Esophagus squamous epithelium (tissue), 5 donors: ENCODE results near the gene SLC25A34. TPM values are rescaled to one million over a fixed set of nuclear protein-coding genes. Genes with fewer than 3 reads are reported as not detected.
"Not testable (repeated sequence)": the region's sequence is repeated elsewhere in the genome, so short reads cannot be mapped to it uniquely, and the experiment has no call there.

Experiments used
- DNase-seq: peaks from one replicate; lab custom pipeline; 2025; lab: John Stamatoyannopoulos, UW
- H3K27ac ChIP-seq, 4 donors: fragments of 200-600 bp; sonication (generic); one replicate each; pipeline ENCODE4 v1.5.1; 2016 to 2019; ENCODE audit warnings: mild to moderate bottlenecking in 1 of 4
- H3K27me3 ChIP-seq, 4 donors: fragments of 200-600 bp; sonication (generic); 1 replicate in 3 of 4; 2 replicates in 1 of 4; pipeline versions ENCODE4 v1.5.1 to v1.6.0; 2017 to 2021; ENCODE audit warnings: antibody characterized with exemption in 1 of 4
- H3K36me3 ChIP-seq, 3 donors: fragments of 200-600 bp; sonication (generic); one replicate each; pipeline ENCODE4 v1.5.1; 2016 to 2019
- H3K4me1 ChIP-seq, 3 donors: fragments of 200-600 bp; sonication (generic); one replicate each; pipeline ENCODE4 v1.5.1; 2017 to 2019
- H3K4me3 ChIP-seq, 4 donors: fragments of 200-600 bp; sonication (generic); 1 replicate in 3 of 4; 2 replicates in 1 of 4; pipeline ENCODE4 v1.5.1; 2016 to 2019; ENCODE audit warnings: mild to moderate bottlenecking in 2 of 4, moderate library complexity in 1 of 4
- H3K9me3 ChIP-seq, 3 donors: fragments of 200-600 bp; sonication (generic); one replicate each; pipeline ENCODE4 v1.5.1; 2016 to 2019
- CTCF ChIP-seq, 6 experiments: fragments of 450-650 bp in 4 of 6; fragments of 200-600 bp in 2 of 6; sonication (generic) in 2 of 6; IDR thresholded peaks; one replicate each; pipeline ENCODE4 v1.5.1; 2016 to 2019; ENCODE audit warnings: antibody characterized with exemption in 6 of 6, mild to moderate bottlenecking in 4 of 6, moderate library complexity in 4 of 6
- POLR2A ChIP-seq, 4 donors: fragments of 450-650 bp; IDR thresholded peaks; one replicate each; pipeline ENCODE4 v1.6.1; 2017; ENCODE audit warnings: antibody characterized with exemption in 4 of 4, mild to moderate bottlenecking in 4 of 4, moderate library complexity in 3 of 4
- WGBS, 2 donors: methylation state at CpG; one replicate each; pipeline ENCODE4 v1.1.5; 2018; 5-methylcytosine and 5-hydroxymethylcytosine counted together
- intact Hi-C: fragments of 100-400 bp; cut with DNase I; formaldehyde crosslinking; loops from one replicate; pipeline ENCODE4 v1.15.0; 2022
- total RNA-seq, 4 donors: library from RNA; depleted of rRNA; stranded (reverse); fragments of >200 nt; gene quantifications; one replicate each; pipeline ENCODE4 v1.1.0, GENCODE V29; 2016
- donor health status: DM: yes; HTN: yes; CAD: no.

SLC25A34 gene
- total RNA-seq, 4 donors from 2014 or later, result 0.44 to 1.1 (median 0.83) TPM

GRCh38 chr1:15692121-15692682 is 43.9 kb upstream of the SLC25A34 start:
- H3K4me3 ChIP-seq, result no peak overlapping the region
- no peaks in the 10 kb centered on the region for H3K27me3 ChIP-seq
- peaks cover 16 to 52% (median 32%) of the 10 kb centered on the region in 3 donors for H3K4me1 ChIP-seq
- no peak for TF ChIP-seq POLR2A (IDR thresholded peaks at IDR 0.05)
- intact Hi-C loops, result no loop called here
- DNase-seq, result no peak
- no peaks in the 10 kb centered on the region for H3K9me3 ChIP-seq
- peaks cover 0 to 41% (median 0%) of the 10 kb centered on the region in 3 donors for H3K36me3 ChIP-seq
- 55 to 75% methylated on average over 5 of the region's 5 CpGs for WGBS, 2 donors
- no peak overlapping the region for H3K27ac ChIP-seq

DNA sequence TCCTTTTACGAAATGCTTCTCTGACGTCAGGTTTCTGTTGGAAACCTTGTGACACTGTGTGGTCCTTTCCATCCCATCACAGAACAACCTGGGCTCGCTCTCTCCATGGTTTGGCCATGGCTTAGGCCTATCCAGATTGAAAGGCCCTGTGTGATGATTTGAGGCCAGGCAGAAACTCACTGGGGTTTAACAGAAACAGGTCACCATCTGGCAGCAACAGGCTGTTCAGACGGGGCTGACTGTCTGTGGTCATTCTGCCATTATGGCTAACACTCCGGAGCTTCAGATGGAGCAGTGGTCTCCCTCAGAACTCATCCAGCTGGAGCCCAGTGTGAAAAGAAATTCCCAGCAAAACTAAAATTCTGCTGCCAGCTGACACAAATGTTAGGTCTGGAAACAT is 42.7 kb upstream of the SLC25A34 start:
- Histone ChIP-seq H3K4me3 (no peak overlapping the region), H3K27me3 (no peaks in the 10 kb centered on the region), H3K27ac (peak overlapping the region in 1 of 4 donors; percentile 10), H3K36me3 (peaks cover 0 to 49% (median 0%) of the 10 kb centered on the region in 3 donors), H3K9me3 (no peaks in the 10 kb centered on the region), H3K4me1 (peaks cover 16 to 58% (median 40%) of the 10 kb centered on the region in 3 donors)
- 88% methylated on average over 4 to 5 of the region's 5 CpGs for WGBS, 2 donors
- intact Hi-C loops, result no loop called here
- no peak for DNase-seq
- TF ChIP-seq CTCF (IDR thresholded peaks at IDR 0.05) (no peak), POLR2A (IDR thresholded peaks at IDR 0.05) (no peak)

DNA sequence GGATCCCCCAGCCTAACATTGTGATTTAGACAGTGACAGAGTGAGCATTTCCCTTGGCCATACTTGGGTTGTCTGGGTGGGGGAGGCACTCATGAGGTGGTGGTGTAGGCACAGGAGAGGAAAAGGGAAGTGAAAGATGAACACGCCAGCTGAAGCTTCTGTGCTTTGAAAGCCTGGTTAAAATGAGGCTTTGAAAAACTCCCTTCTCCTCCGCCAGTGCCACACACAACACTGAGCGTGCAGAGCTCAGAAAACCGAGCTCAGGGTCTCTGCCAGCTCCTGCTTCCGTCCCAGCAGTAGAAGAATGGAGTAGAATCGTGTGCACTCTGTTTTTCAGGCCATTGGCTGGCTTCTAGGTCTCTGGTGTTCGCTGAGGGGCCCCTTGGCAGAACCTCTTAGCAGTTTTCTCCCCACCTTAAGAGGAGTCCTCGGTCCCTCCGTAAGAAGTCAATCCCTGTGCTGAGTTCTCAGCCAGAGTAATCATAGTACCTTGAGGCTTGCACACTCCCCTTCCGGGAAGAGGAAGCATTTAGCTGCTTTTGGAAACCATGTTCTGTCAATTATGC is 39.0 kb upstream of the SLC25A34 start:
- intact Hi-C loops, result no loop called here
- no peak for DNase-seq
- WGBS, 2 donors, result 36 to 65% methylated on average over 7 to 10 of the region's 10 CpGs
- Histone ChIP-seq H3K4me1 (peaks cover 9 to 61% (median 33%) of the 10 kb centered on the region in 3 donors), H3K27ac (peak overlapping the region; percentile 12 to 76 (median 39)), H3K27me3 (no peaks in the 10 kb centered on the region), H3K4me3 (peak overlapping the region in 1 of 4 donors; percentile 35), H3K36me3 (peaks cover 0 to 33% (median 0%) of the 10 kb centered on the region in 3 donors), H3K9me3 (no peaks in the 10 kb centered on the region)
- TF ChIP-seq CTCF (IDR thresholded peaks at IDR 0.05) (no peak), POLR2A (IDR thresholded peaks at IDR 0.05) (no peak)

GRCh38 chr1:15698201-15698600 is 37.9 kb upstream of the SLC25A34 start:
- intact Hi-C loops, result no loop called here
- TF ChIP-seq CTCF (IDR thresholded peaks at IDR 0.05) (no peak), POLR2A (IDR thresholded peaks at IDR 0.05) (no peak)
- 89 to 90% methylated on average over 2 of the region's 2 CpGs for WGBS, 2 donors
- Histone ChIP-seq H3K9me3 (no peaks in the 10 kb centered on the region), H3K27ac (no peak overlapping the region), H3K36me3 (peaks cover 0 to 33% (median 0%) of the 10 kb centered on the region in 3 donors), H3K4me3 (no peak overlapping the region), H3K4me1 (peaks cover 16 to 63% (median 32%) of the 10 kb centered on the region in 3 donors), H3K27me3 (no peaks in the 10 kb centered on the region)
- no peak for DNase-seq

DNA sequence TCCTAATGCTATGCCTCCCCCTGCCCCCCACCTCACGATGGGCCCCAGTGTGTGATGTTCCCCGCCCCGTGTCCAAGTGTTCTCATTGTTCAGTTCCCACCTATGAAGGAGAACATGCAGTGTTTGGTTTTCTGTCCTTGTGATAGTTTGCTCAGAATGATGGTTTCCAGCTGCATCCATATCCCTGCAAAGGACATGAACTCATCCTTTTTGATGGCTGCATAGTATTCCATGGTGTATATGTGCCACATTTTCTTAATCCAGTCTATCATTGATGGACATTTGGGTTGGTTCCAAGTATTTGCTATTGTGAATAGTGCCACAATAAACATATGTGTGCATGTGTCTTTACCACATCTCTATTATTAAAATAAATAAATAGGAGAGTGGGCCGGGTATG is 36.7 kb upstream of the SLC25A34 start:
- DNase-seq, H3K27me3 ChIP-seq, H3K9me3 ChIP-seq, intact Hi-C loops, H3K27ac ChIP-seq, H3K4me3 ChIP-seq: not testable (repeated sequence)
- Histone ChIP-seq H3K36me3 (peaks cover 0 to 33% (median 0%) of the 10 kb centered on the region in 3 donors), H3K4me1 (peaks cover 24 to 68% (median 39%) of the 10 kb centered on the region in 3 donors)
- WGBS, 2 donors, result 91 to 98% methylated on average over 4 of the region's 4 CpGs

DNA sequence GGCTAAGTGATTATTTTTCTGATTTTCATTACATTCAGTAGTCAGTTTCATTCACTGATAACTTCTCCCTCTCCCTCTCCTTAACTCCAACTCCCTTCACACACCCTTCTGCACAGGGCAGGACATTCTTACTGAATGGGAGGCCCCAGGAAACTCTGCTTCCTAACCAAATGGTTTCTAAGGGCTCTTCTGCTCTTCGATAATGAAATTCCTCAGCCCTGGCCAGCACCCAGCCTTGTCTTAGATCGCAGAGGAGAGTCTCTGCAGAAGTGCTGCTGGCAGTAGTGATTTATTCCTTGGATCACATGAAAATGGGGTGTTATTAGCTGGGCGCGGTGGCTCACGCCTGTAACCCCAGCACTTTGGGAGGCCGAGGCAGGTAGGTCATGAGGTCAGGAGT is 35.5 kb upstream of the SLC25A34 start:
- intact Hi-C loops, result no loop called here
- H3K4me3 ChIP-seq, result no peak overlapping the region
- H3K9me3 ChIP-seq, result no peaks in the 10 kb centered on the region
- TF ChIP-seq POLR2A (IDR thresholded peaks at IDR 0.05) (no peak), CTCF (IDR thresholded peaks at IDR 0.05) (no peak)
- peaks cover 30 to 80% (median 48%) of the 10 kb centered on the region in 3 donors for H3K4me1 ChIP-seq
- no peaks in the 10 kb centered on the region for H3K27me3 ChIP-seq
- peaks cover 0 to 38% (median 0%) of the 10 kb centered on the region in 3 donors for H3K36me3 ChIP-seq
- H3K27ac ChIP-seq, result peak overlapping the region in 2 of 4 donors; percentile 3 to 11
- WGBS, 2 donors, result 48 to 69% methylated on average over 2 of the region's 6 CpGs
- DNase-seq, result no peak
